Panc1 (cell line): Measurements from ENCODE around the gene COX15. TPM values are rescaled to one million over a fixed set of nuclear protein-coding genes. Genes with fewer than 3 reads are reported as not detected.
A peak's percentile ranks its signal among the peaks of the same experiment; 100 is the strongest.

Experiments used
- ATAC-seq: fragments of 200-7000 bp; cut with Tn5 transposase; 2 replicates; pipeline ENCODE4 v1.9.1; 2020; ENCODE audit warnings: mild to moderate bottlenecking, moderate library complexity
- BruUV-seq: library from RNA; stranded (reverse); fragments of 400-500 nt; replicated peaks from 2 replicates; lab custom pipeline; 2021; lab: Mats Ljungman, UMichigan
- CTCF ChIA-PET: fragments of 300-600 bp; sonication (Branson Sonifier 250); formaldehyde crosslinking; loops from one replicate; lab custom pipeline; 2022; ENCODE audit warnings: antibody characterized with exemption; lab: Charles Lee
- POLR2A ChIA-PET: fragments of 300-600 bp; sonication (Branson Sonifier 250); formaldehyde crosslinking; loops from one replicate; lab custom pipeline; 2022; ENCODE audit warnings: antibody characterized with exemption; lab: Charles Lee
- DNase-seq: peaks from one replicate; pipeline ENCODE4 v3.0.0-alpha.2; 2010; ENCODE audit warnings: low read depth, low spot score
- H3K27ac ChIP-seq: 2 replicates; pipeline ENCODE4 v1.5.1; 2011; ENCODE audit warnings: mild to moderate bottlenecking, low read length, inconsistent platforms
- H3K27me3 ChIP-seq: fragments of 200-500 bp; sonication (Bioruptor generic); 2 replicates; pipeline ENCODE4 v1.6.0; 2014; ENCODE audit warnings: low read length, inconsistent platforms; ENCODE audit not compliant: control insufficient read depth, insufficient read depth
- H3K36me3 ChIP-seq: fragments of 200-500 bp; sonication (Bioruptor generic); 2 replicates; pipeline ENCODE4 v1.5.1; 2014; ENCODE audit warnings: inconsistent platforms, mild to moderate bottlenecking, low read length, moderate library complexity; ENCODE audit not compliant: control insufficient read depth, insufficient read depth
- H3K4me1 ChIP-seq: 2 replicates; pipeline ENCODE4 v1.5.1; 2011; ENCODE audit warnings: inconsistent platforms, mild to moderate bottlenecking, low read length, moderate library complexity; ENCODE audit not compliant: control insufficient read depth, insufficient read depth
- H3K4me3 ChIP-seq, 2 experiments: 2 replicates each; pipeline ENCODE4 v1.5.1; 2011 to 2012; ENCODE audit warnings: low read depth in 2 of 2, low read length in 2 of 2, mild to moderate bottlenecking in 2 of 2, inconsistent platforms in 1 of 2, moderate library complexity in 1 of 2
- H3K9me3 ChIP-seq: fragments of 200-500 bp; sonication (Bioruptor generic); 2 replicates; pipeline ENCODE4 v1.5.1; 2014; ENCODE audit warnings: low read depth, mild to moderate bottlenecking, inconsistent platforms, low read length, moderate library complexity; ENCODE audit not compliant: control insufficient read depth, insufficient read depth
- CTCF ChIP-seq: fragments of 450-650 bp; IDR thresholded peaks from 2 replicates; pipeline ENCODE4 v1.5.1; 2017; ENCODE audit warnings: mild to moderate bottlenecking
- POLR2AphosphoS5 ChIP-seq: IDR thresholded peaks from 2 replicates; pipeline ENCODE4 v1.6.1; 2012; ENCODE audit warnings: mild to moderate bottlenecking, low read depth, low read length, moderate library complexity
- REST ChIP-seq, 2 experiments: IDR thresholded peaks; 2 replicates each; pipeline ENCODE4 v1.6.1; 2011 to 2012; ENCODE audit warnings: low read depth in 2 of 2, control low read depth in 1 of 2, low read length in 1 of 2, mild to moderate bottlenecking in 1 of 2, moderate library complexity in 1 of 2; ENCODE audit not compliant: insufficient read depth in 1 of 2
- SIN3A ChIP-seq: IDR thresholded peaks from 2 replicates; pipeline ENCODE4 v1.6.1; 2012; ENCODE audit warnings: low read depth, mild to moderate bottlenecking, low read length, moderate library complexity, borderline replicate concordance; ENCODE audit not compliant: insufficient read depth
- TCF7L2 ChIP-seq: IDR thresholded peaks from 2 replicates; pipeline ENCODE4 v1.6.1; 2011; ENCODE audit warnings: mild to moderate bottlenecking, low read depth, low read length, inconsistent platforms
- in situ Hi-C: cut with HindIII; loops from 2 replicates; pipeline ENCODE4 v1.10.0; 2016; ENCODE audit warnings: low sequenced_read_pairs, low pct_unique_long_range_greater_than_20kb
- intact Hi-C: fragments of 100-400 bp; cut with micrococcal nuclease; formaldehyde crosslinking; loops from one replicate; pipeline ENCODE4 v1.10.0; 2022; ENCODE audit not compliant: unreplicated experiment
- total RNA-seq: library from RNA; stranded (reverse); gene quantifications from one replicate; pipeline ENCODE4 v1.2.1, GENCODE V29; 2021; ENCODE audit not compliant: unreplicated experiment

The COX15 gene
- total RNA-seq, 1 experiment from 2014 or later, result 62.9 TPM

- CTCF ChIA-PET, result no interaction called here
- H3K4me3 ChIP-seq, result no peak overlapping the region
- H3K9me3 ChIP-seq, result no peaks in the 10 kb centered on the region
- H3K36me3 ChIP-seq, result no peaks in the 10 kb centered on the region
- intact Hi-C loops, result no loop called here
- ATAC-seq (no peak), DNase-seq (no peak)
- POLR2A ChIA-PET, result interaction anchor here (0.7 kb wide), 1 partner anchor 59 kb away, joined by 6 read pairs; no protein-coding TSS in a partner anchor
- H3K27me3 ChIP-seq, result no peaks in the 10 kb centered on the region
- TF ChIP-seq CTCF (no peak), POLR2AphosphoS5 (no peak), TCF7L2 (no peak), SIN3A (no peak), REST (IDR thresholded peaks at IDR 0.05; ENCODE audit: insufficient read depth in 1 of 2, low read depth in 2 of 2, low read length in 1 of 2) (no peak)
- H3K4me1 ChIP-seq, result no peaks in the 10 kb centered on the region; the same call in 1 of the 2 replicates
- BruUV-seq, result no TSS peak
- in situ Hi-C loops, result no loop called here
- peak overlapping the region; percentile 13; the same call in 1 of the 2 replicates for H3K27ac ChIP-seq
These were observed 36.6 kb upstream of the COX15 start for GRCh38 chr10:99768556-99768955.

GRCh38 chr10:99767901-99768300 is 36.0 kb upstream of the COX15 start:
- no peaks in the 10 kb centered on the region for H3K36me3 ChIP-seq
- ATAC-seq, result no peak
- POLR2A ChIA-PET, result no interaction called here
- intact Hi-C loops (no loop called here), in situ Hi-C loops (no loop called here)
- H3K4me3 ChIP-seq, result no peak overlapping the region
- no peak for TF ChIP-seq SIN3A
- no peak for TF ChIP-seq CTCF
- no peak for TF ChIP-seq POLR2AphosphoS5
- no peak for TF ChIP-seq REST (IDR thresholded peaks at IDR 0.05; ENCODE audit: insufficient read depth in 1 of 2, low read depth in 2 of 2, low read length in 1 of 2)
- TF ChIP-seq TCF7L2, result no peak
- DNase-seq, result no peak
- H3K27ac ChIP-seq, result no peak overlapping the region
- CTCF ChIA-PET, result no interaction called here
- BruUV-seq, result no TSS peak
- no peaks in the 10 kb centered on the region; the same call in 1 of the 2 replicates for H3K4me1 ChIP-seq
- H3K9me3 ChIP-seq, result no peaks in the 10 kb centered on the region
- H3K27me3 ChIP-seq, result no peaks in the 10 kb centered on the region
